H1 (cell line): ENCODE data around the gene DNMT1.

Experiments
- CEBPB ChIP-seq: IDR thresholded peaks from 2 replicates; pipeline ENCODE4 v1.6.1; 2012; ENCODE audit warnings: low read depth, low read length
- EZH2 ChIP-seq: fragments of 200-600 bp; sonication (generic); IDR thresholded peaks from 2 replicates; pipeline ENCODE4 v1.7.1; 2012; ENCODE audit warnings: low read depth, mild to moderate bottlenecking, moderate library complexity, low read length, inconsistent platforms; ENCODE audit not compliant: severe bottlenecking
- JUND ChIP-seq: IDR thresholded peaks from 2 replicates; pipeline ENCODE4 v1.6.1; 2011; ENCODE audit warnings: mild to moderate bottlenecking, improper control_type of control experiment, low read length
- POLR2A ChIP-seq, 2 experiments: IDR thresholded peaks; 1 replicate in 1 of 2; 2 replicates in 1 of 2; pipeline ENCODE4 v1.6.1; 2011; ENCODE audit warnings: low read depth in 2 of 2, low read length in 2 of 2, mild to moderate bottlenecking in 2 of 2; ENCODE audit errors: control extremely low read depth in 1 of 2
- POLR2AphosphoS5 ChIP-seq: IDR thresholded peaks from 2 replicates; pipeline ENCODE4 v1.6.1; 2011; ENCODE audit warnings: low read depth, low read length
- RFX5 ChIP-seq: IDR thresholded peaks from 2 replicates; pipeline ENCODE4 v1.6.1; 2011; ENCODE audit warnings: low read depth, low read length, improper control_type of control experiment, borderline replicate concordance
- RNF2 ChIP-seq: fragments of 200-900, 300-1000 bp; sonication (generic); IDR thresholded peaks from 2 replicates; pipeline ENCODE4 v1.7.1; 2016; ENCODE audit warnings: borderline replicate concordance, low read depth, mild to moderate bottlenecking, antibody characterized with exemption, low read length; ENCODE audit not compliant: poor library complexity, severe bottlenecking; ENCODE audit errors: missing control alignments
- TAF1 ChIP-seq: IDR thresholded peaks from 2 replicates; pipeline ENCODE4 v1.6.1; 2011; ENCODE audit warnings: mild to moderate bottlenecking, low read depth, low read length
- TF ChIP-seq, protein P1 (sequence below), 3 experiments: IDR thresholded peaks; 1 replicate in 2 of 3; 2 replicates in 1 of 3; pipeline versions ENCODE4 v1.5.1 to v1.6.1; 2011; ENCODE audit warnings: low read length in 3 of 3, mild to moderate bottlenecking in 3 of 3, inconsistent platforms in 2 of 3, low read depth in 1 of 3, moderate library complexity in 1 of 3; ENCODE audit not compliant: insufficient read depth in 1 of 3; ENCODE audit errors: control extremely low read depth in 1 of 3
- TF ChIP-seq, protein P2 (sequence below): IDR thresholded peaks from 2 replicates; pipeline ENCODE4 v1.6.1; 2012; ENCODE audit warnings: inconsistent platforms

DNA sequence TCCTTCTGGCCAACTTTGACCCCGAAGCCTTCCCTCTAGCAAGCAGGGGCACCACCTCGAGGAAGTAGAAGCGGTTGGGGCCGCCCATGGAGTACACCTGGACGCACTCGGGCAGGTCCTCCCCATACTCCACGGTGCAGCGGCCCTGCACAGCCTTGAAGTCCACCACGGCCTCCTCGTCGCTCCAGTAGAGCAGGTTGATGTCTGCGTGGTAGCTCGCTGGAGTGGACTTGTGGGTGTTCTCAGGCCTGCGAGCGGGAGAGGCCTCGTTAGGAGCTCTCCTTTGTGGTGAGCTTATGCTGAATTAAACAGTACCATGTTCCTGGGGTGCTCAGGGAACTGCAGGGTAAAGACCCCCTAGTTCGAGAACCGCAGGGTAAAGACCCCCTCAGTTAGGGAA lies 52.8 kb downstream of the DNMT1 start:
- TF ChIP-seq EZH2 (no peak), RFX5 (no peak), CEBPB (no peak), POLR2AphosphoS5 (no peak), POLR2A (IDR thresholded peaks at IDR 0.05; ENCODE audit: control extremely low read depth in 1 of 2, low read depth in 2 of 2, low read length in 2 of 2) (no peak), TAF1 (no peak), RNF2 (no peak), JUND (no peak)
- TF ChIP-seq, protein P1, sequence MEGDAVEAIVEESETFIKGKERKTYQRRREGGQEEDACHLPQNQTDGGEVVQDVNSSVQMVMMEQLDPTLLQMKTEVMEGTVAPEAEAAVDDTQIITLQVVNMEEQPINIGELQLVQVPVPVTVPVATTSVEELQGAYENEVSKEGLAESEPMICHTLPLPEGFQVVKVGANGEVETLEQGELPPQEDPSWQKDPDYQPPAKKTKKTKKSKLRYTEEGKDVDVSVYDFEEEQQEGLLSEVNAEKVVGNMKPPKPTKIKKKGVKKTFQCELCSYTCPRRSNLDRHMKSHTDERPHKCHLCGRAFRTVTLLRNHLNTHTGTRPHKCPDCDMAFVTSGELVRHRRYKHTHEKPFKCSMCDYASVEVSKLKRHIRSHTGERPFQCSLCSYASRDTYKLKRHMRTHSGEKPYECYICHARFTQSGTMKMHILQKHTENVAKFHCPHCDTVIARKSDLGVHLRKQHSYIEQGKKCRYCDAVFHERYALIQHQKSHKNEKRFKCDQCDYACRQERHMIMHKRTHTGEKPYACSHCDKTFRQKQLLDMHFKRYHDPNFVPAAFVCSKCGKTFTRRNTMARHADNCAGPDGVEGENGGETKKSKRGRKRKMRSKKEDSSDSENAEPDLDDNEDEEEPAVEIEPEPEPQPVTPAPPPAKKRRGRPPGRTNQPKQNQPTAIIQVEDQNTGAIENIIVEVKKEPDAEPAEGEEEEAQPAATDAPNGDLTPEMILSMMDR (IDR thresholded peaks at IDR 0.05; ENCODE audit: control extremely low read depth in 1 of 3, insufficient read depth in 1 of 3, low read depth in 1 of 3, low read length in 3 of 3) = no peak
- TF ChIP-seq, protein P2, sequence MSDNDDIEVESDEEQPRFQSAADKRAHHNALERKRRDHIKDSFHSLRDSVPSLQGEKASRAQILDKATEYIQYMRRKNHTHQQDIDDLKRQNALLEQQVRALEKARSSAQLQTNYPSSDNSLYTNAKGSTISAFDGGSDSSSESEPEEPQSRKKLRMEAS = no peak
